ENCODE results near the gene TAGAP.

The TAGAP gene

DNA sequence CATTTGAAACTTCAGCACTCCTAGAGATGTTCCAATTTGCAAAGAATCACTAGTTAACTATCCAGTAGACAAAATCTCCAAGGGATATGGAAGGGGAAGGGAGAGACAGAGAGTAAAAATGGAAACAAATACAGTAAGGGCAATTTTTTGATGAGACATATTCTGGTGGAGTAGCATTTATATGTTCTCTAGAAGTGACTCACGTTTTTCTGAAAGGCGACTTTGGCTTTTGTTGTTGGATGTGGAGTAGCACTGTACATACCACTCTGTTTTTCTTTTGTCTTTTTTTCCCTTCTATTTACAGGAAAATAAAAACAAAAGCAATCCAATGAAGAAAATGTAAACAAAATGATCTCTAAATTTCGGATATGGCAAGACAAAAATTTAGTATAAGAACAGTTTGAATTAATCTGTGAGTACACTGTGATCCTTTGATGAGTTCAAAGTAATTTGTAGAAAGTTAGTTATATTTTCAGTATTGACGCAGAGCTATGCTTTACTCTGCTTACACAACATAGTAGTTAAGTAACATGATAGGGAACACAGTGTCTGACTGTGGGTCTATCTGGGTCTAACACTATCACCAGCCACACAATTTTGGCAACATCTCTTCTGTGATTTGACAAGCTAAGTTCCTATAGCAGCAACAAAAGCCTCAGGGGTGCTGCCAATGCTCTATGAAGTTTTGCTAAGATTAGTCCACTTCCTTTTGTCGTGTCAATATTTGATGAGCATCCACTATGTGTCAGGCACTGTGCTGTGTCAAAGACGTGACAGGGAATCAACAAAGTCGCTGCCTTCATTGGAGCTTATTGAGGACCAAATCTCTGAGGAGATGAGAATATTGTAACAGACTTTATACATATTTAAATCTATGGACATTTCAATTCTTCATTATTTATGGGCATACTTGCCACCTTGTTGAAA, 27.3 kb upstream of the TAGAP start:
- no peak for DNase-seq

DNA sequence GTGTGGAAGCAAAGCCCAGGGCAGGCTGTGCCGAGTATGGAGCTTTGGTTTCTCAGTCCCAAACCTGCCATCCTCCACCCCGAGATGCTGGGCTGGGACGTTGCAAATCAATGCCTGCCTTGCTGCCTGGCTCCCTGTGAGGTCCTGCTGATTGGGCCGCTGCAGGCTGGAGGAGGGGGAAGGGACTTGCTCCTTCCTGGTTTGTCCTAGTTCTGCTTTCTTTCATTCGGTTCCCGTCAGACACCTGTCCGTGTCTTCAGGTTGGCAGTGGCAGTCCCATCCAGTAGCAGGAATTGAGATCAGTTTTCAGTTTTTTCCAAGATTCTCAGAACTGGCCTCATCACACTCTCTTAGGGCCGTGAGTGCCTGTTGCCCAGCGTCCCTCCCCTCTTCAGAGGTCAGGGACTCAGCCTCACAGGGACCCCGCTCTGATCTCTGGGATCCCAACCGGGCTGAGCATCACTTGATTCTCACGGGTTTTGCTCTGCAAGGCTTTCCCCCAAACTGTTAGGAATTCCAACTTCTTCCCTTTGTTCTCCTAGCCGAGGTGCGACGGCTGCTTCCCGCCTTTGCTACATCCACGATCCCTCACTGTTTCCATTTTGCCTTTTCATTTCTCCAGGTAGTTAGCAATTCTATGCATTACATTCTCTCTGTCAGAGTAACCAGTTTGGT, 24.2 kb upstream of the TAGAP start:
- no peak for DNase-seq

DNA sequence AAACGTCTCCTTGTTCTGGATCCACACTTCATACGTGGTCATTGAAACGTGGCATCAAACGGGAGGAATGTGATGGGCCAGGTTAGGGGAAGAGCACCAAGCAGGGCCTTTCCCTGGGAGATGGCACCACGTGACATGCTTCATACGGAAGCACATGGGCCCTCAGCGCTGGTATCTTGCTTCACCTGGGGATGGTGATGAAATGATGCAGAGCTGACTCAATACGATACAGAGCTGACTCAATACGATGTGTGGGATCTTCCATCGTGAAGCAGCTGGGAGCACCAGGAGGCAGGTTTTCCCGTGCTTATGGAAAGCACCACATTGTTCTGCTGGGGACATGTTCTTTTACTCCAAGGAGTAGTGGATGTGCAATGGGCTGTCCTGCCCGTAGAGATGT, 22.5 kb upstream of the TAGAP start:
- no peak for DNase-seq

DNA sequence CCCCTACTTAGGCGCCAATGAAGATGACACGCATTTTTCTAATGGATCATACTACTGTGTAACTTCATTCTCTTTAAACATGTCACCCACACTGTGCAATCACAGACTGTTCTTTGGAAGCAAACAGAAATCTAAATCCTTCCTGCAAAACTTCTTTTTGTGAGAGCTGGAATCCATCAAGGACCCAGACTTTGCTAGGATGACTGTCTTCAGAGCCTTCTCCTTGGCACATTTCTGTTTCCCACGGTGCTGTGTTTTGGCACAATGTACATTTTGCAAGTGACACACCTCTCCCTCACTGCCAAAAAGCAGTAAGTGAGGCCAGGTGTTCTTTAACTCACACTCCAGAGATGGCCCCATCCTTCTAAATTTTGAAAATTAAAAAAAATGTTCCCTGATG, 21.7 kb upstream of the TAGAP start:
- DNase-seq, result no peak

DNA sequence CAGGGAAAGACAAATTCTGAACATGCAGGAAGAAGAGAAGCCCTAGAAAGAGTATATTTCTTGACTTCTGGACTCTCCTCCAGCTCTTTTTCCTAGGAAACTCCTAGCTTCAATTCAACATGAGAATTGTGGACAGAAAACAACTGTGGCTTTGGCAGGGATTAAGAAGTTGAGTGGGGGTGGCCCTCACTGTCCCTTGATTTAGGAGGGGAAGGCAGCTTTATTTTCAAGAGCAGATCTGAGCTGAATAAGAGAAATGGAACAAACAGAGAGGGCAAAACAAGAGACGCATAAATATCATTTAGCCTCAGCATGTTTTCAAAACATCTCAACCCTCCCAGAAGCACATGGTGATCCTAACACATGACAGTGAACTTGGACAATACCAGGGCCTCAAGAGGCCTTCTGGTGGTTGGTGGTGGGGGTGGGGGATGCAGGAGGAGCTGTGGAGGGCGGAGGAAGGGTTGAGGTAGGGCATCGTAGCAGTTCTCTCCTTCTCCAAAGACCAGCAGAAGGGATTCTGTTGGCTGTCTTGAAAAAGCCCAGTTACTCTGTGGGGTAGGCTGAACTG, 21.1 kb upstream of the TAGAP start:
- DNase-seq, result no peak

DNA sequence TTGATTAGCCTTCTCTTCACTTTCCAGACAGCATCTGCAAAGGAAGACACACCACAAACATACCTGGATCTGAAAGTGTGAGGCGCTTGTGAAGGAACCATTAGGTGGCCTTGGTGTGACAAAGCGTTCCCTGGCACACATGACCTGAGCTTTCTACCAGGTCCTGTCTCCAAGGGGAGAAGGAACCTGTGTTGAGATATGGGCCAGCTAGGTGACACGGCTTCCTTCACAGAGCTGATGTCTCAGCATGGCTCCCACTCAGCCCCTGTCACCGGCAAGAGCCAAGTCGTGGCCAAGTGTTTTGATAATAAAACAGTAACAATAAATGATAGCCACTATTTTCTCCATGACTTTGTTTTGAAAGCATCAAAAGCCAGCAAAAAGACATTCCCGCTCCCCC, 20.3 kb upstream of the TAGAP start:
- no peak for DNase-seq

DNA sequence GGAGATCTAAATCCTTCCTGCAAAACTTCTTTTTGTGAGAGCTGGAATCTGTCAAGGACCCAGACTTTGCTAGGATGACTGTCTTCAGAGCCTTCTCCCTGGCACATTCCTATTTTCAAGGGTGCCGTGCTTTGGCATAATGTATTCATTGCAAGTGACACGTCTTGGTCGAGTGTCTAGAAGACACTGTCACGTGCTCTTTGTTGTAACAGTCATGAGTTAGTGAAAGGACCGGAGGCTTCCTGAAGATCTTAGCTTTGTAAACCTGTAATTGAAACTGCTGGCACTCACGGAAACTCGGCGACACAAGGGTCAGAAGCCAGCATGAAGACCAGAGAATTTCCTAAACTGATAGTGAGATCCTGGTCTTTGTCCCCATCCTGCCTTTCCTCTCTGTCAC, 19.7 kb upstream of the TAGAP start:
- DNase-seq, result no peak

DNA sequence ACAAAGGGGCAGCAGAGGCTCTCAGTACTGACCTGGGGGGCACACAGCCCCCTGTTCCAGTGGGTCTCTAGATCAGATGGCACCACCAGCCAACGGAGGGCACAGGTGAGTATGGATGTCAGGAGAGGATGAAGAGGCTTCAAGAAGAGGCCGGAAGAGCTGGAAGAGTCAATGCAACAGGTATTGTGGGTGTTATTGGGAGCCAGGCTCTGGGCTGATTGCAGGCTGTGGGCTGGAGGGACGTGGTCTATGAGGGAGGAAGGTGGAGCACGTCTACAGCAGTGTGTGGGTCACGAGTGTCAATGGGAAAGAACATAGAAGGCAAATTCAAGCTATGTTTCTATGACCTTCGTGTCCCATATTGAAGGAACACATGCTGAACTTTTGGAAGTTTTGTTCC, 18.8 kb upstream of the TAGAP start:
- DNase-seq, result no peak

DNA sequence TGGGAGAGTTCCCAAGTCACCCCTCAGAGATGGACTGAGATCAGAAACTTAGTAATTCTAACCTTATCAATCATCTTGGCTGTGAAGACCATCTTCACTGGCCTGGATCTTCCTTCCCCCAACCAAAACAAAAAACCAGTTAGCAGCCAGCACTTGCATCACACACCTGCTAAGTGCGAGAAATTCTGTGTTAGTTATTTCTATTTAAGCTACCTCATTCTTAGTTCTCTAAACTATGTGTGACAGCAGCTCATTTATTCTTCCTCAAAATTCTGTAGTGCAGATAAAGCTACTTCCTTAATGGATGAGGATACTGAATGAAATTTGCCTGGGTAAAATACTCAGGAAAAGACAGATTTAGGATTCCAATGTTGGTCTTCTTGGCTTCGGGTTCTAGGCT, 18.2 kb upstream of the TAGAP start:
- no peak for DNase-seq

DNA sequence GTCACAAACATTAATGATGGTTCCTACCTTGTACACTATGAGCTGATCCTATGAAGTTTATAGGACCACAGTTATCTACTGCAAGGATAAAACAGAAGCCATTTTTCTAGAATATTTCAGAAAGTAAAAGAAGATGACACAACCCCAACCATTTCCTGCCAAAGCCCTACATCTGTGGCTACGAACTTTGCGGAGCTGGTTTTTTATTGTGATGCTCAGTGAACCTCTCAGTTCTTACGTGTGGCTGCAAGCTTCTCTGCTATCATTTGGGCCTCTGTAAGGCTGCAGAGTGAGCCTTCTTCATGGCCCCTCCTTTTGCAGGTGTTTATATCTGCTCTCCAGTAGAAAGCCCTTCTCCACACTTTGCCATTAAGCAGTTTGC, 17.8 kb upstream of the TAGAP start:
- DNase-seq, result peak; percentile 55

DNA sequence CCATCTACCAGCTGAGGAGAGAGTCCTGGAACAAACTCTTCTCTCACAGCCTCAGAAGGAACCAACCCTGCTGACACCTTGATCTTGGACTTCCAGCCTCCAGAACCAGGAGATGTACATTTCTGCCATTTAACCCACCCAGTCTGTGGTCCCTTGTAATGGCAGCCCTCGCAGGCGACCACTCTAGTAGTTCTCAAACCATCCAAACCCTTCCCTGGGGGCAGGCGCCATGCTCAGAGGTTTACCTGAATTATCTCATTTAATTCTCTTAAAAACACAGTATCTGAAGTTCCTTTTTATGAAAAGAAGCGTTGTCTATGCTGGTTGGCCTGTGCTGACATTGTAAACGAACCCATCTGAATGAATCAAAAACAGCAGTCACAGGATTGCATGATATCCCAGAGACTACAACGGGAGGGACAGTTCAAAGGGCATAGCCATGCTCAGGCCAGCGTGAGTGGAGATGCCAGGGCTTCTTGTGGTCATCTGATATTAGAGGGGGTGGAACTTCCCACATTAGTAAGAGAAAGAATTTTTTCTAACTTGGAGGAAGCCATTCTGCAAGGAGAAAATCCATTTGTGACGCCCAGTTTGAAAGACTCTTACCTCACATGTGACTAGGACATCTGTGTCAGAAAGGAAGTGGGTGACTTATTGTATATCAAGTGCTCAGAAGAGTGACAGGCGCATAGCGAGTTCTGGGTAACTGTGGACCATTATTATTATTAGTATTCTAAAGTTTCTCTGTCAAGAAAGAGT, 17.2 kb upstream of the TAGAP start:
- DNase-seq, result no peak

DNA sequence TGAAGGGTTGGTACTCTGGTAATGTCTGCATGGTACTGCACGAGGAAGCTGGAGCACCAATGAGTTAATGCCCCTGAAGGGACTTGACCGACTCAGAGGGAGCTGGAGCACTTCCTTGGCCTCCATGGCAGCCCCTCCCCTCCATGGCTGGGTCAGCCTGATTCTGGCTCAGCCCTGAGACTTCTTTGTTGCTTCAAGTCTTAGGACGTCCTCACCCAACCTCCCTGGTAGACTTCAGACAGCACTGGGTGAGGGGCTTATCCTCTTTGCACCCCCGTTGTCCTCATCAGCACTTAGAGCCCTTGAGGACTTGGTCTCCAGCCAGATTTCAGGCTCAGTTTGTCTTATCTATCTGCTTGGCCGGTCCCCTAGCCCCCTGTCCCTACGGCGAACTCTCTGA, 16.4 kb upstream of the TAGAP start:
- no peak for DNase-seq

DNA sequence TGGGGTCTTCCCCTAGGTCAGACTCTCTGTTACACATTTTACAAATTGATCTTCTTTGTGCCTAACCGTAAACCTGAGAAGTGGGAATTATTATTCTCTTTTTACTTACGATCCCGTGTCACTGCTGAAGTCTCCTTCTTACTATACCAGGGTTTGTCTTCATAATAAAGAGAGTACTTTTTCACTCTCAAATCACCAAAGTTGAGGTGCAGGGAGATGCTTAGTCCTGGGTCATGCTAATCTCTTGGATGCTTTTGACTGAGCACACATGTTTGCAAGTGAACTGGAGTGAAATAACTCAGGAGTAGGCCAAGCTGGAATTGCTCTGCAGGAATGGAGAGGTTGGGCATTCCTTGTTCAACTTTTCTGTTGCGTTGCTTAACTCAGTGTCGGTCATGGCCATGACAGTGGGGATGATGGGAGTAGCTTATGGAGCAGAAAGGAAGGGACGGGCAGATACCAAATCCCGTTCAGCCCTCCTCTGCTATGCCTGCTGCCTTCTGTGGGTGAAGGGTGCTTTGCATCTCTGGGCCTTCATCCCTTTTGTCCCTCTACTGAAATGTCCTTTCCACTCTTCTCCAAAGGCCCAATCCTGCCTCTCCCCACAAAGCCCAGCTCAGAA, 15.2 kb upstream of the TAGAP start:
- DNase-seq, result no peak

DNA sequence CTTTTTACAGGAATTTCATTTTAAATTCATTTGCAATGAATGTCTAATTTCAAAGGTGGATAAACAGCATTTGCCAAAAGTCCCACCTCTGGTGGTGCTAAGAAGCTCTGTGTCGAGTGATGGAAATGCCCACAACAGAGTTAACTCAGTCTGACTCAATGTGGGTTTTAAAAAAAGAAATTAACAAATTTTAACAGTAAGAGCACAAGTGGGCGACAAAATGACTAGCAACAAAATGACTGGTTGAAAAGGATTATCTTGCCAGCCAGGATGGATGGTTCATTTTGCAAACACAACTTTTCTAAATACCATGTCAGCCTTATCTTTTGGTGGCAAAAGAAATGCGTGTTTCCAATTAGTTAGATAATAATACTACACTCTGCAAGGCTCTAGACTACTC, 14.3 kb upstream of the TAGAP start:
- peak; percentile 52 for DNase-seq

DNA sequence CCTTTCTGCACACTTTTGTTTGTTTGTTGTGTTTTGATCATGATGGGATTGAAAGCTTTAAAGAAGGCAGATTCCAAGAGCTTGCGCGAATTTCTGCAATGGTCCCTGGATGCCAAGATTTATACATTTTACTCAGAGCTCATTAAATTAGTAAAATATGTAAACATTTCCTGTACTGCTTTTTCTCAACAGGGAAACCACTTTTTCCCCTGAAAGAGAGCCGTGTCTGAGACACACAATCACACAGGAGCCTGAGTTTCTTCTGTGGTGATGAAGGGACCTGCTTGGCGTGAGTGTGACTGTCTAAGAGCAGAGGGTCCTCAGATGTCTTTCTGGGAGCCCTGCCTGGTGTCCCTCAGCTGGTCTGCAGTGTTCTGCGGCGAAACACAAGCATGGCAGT, 12.1 kb upstream of the TAGAP start:
- peak; percentile 40 for DNase-seq

DNA sequence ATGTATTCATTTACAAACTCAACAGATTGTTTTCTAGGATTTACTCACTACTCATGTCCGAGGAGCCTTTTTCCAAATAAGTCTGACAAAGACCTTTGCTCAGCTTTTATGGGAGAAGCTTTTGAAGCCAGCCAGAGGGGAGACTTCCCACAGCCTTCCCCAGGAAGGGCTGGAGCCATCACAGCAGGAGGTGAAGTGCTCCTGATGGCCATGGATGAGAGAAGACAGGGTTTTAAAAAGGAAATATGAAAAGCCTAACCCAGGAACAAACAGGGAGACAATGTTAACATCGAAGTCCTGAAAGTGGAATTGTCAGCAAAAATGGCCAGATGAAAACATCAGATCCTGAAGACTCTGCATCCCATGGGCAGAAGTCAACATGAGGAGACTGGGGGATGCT, 11.6 kb upstream of the TAGAP start:
- DNase-seq, result no peak

DNA sequence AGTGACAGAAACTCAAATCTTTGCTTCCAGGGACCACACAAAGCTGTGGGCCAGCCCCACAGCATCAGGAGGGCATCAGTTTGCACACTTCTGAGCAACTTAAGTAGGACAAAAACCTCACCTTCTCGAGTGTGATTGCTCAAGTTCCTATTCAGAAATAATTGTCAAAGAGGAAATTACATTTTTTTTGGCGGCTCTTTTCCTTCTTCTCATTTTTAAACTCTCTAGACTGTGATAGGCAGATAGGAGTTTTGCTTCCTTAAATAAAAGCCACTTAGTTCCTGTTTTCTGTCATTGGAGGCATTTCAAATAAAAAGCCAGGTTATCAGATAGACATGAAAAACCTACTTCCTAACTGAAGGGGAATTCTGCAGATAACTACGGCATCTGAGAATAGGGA, 11.2 kb upstream of the TAGAP start:
- DNase-seq, result no peak

DNA sequence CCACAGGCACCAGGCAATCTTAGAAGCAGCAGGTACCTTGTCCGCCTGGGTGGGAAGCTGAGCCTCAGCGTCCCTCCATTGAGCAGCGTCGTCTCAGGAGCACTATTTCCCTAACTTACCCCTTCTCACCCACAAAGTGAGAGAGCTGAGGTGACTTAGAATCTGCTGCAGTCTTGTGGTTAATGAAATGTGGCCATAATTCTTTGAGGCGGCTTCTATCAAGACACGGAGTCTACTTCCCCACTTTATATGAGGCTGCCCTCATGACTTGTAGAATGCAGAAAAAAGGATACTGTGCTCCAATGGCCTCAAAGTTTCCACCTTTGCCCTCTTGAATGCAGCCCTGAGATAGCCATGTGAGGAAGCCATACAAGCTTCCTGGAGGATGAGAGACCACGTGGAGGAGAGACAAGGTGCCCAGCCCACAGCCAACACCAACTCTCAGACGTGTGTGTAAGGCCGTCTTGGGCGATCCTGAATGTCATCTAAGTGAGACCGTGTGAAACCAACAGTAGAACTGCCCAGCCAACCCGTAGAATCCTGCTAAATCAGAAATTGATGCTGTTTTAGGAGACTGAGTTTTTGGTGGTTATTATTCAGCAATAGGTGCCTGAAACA, 9.1 kb upstream of the TAGAP start:
- DNase-seq, result no peak

DNA sequence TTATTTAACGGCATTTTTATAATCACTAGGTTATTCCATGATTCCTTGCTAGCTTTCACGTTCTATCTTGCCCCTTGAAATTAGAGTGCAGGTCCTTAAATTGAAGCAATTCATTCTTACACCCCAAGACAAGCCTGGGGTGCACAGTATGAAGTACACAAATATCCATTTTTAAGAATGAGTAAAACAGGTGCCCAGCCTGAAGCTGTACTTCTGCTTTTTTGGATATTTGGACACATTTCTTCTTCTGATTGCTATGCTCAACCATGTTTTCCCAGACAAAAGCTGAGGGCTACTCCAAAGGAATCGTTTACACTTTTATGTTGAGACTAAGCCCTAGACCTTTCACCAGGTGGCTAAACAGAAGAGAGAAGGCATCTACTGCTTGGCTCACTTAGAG, 7.9 kb upstream of the TAGAP start:
- no peak for DNase-seq

DNA sequence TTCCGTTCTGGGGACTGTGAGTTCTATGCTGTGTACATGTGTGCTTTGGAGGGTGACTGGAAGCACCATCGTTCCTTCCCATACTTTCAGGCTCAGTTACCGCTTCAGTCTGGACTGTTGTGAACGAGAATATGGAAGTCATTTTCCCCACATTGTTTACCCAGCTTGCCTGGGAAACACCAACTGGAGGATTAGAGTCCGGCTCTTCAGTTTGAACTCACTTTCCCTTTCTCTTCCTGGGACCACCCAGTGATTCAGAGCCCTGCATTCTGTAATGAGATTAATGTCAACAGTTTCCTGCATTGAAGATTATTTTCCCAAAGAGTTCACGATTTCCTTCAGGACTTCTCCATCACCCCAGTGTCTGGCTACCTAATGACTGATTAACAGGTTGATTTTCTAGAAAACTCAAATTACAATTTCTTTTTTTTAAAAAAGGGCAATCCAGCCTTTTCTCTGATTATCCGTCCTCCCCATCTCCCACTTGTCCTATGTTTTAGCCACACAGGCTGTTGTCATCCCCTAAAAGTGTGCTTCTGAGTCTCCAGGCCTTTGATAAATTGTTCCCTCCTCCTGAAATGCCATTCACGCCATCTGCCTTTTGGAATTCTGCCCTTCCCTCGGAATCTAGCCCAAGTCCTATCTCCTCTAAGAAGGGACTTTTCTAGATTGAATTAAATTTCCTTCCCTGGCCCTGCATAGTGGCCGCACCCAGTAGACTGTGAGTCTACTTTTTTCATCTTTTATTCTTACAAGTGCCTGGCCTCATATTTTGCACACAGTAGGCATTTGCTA, 3.3 kb upstream of the TAGAP start:
- no peak for DNase-seq

DNA sequence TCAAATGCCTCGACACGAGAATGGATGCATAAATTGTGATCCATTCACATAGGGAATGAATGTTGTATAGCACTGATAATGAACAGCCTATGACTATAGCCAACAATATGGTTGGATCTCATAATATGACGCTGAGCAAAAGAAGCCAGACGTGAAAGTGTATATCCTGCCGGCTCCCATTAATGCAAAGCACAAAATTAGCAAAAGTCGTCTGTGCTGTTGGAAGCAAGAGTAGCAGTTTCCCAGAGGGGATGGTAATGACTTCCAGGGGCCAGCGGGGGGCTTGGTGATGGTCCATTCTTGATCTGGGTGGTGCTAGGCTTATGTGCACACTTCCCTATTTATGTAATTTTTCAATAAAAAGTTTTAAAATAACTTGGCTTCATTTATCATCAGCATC, 1.0 kb upstream of the TAGAP start:
- no peak for DNase-seq

DNA sequence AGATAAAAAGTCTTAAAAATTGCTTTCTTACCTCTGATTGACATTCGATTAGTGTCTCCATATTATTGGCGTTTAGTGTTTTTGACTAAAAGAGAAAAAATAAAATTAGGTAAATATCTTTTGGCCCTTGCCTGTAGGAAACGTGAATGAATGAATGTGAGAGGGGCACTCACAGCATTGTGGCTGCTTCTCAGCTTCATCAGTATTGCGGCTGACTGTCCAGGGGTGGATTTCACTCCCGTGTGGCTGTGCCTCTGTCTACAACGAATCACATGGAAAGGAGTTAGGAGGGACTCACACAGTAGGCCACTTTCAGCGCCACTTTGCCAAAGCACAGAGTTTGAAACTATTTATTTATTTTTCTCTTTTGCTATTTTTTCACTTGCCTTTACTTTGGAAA, 844 bp downstream of the TAGAP start:
- peak; percentile 39 for DNase-seq

Data from stimulated activated CD4-positive, alpha-beta T cell treated with anti-CD3 and anti-CD28 coated beads, Interleukin-4, amount 100 ng/mL, for 24 hours (primary cell).